MM.1S (cell line): Measurements from ENCODE around the gene SNX11.

Experiments
- DNase-seq: peaks from one replicate; pipeline ENCODE4 v3.0.0-alpha.2; 2015
- H2AFZ ChIP-seq: fragments of 300-600 bp; sonication (generic); 2 replicates; pipeline ENCODE4 v1.6.0; 2016; ENCODE audit warnings: antibody characterized with exemption, low read length
- H3F3A ChIP-seq: fragments of 300-600 bp; sonication (generic); 2 replicates; pipeline ENCODE4 v1.6.1; 2016; ENCODE audit warnings: mild to moderate bottlenecking, antibody characterized with exemption, low read length, moderate library complexity, mixed read lengths; ENCODE audit not compliant: insufficient read depth
- H3K27ac ChIP-seq: fragments of 300-600 bp; sonication (generic); 2 replicates; pipeline ENCODE4 v1.5.1; 2016; ENCODE audit warnings: mild to moderate bottlenecking, low read length
- H3K27me3 ChIP-seq: fragments of 300-600 bp; sonication (generic); replicated peaks from 2 replicates; pipeline ENCODE4 v1.6.0; 2016; ENCODE audit warnings: low read length; ENCODE audit not compliant: insufficient read depth
- H3K36me3 ChIP-seq: fragments of 300-600 bp; sonication (generic); replicated peaks from 2 replicates; pipeline ENCODE4 v1.6.1; 2016; ENCODE audit warnings: mild to moderate bottlenecking, low read length, mixed read lengths; ENCODE audit not compliant: insufficient read depth
- H3K4me1 ChIP-seq: fragments of 300-600 bp; sonication (generic); 2 replicates; pipeline ENCODE4 v1.6.1; 2016; ENCODE audit warnings: low read length, mixed read lengths
- H3K4me2 ChIP-seq: fragments of 300-600 bp; sonication (generic); 2 replicates; pipeline ENCODE4 v1.6.0; 2016; ENCODE audit warnings: low read depth, low read length
- H3K4me3 ChIP-seq: fragments of 300-600 bp; sonication (generic); 2 replicates; pipeline ENCODE4 v1.5.1; 2016; ENCODE audit warnings: low read length, mixed read lengths
- H3K79me2 ChIP-seq: fragments of 300-600 bp; sonication (generic); 2 replicates; pipeline ENCODE4 v1.6.1; 2016; ENCODE audit warnings: mixed run types, low read length, mixed read lengths
- H3K9ac ChIP-seq: fragments of 300-600 bp; sonication (generic); 2 replicates; pipeline ENCODE4 v1.6.1; 2016; ENCODE audit warnings: low read length, mixed read lengths
- H3K9me2 ChIP-seq: fragments of 300-600 bp; sonication (generic); replicated peaks from 2 replicates; pipeline ENCODE4 v1.6.1; 2016; ENCODE audit warnings: mild to moderate bottlenecking, low read length, mixed read lengths; ENCODE audit not compliant: insufficient read depth
- H3K9me3 ChIP-seq: fragments of 300-600 bp; sonication (generic); replicated peaks from 2 replicates; pipeline ENCODE4 v1.6.1; 2016; ENCODE audit warnings: mild to moderate bottlenecking, low read length, mixed read lengths; ENCODE audit not compliant: insufficient read depth
- H4K20me1 ChIP-seq: fragments of 300-600 bp; sonication (generic); 2 replicates; pipeline ENCODE4 v1.6.1; 2016; ENCODE audit warnings: mild to moderate bottlenecking, low read length, moderate library complexity, mixed read lengths; ENCODE audit not compliant: insufficient read depth
- CTCF ChIP-seq: fragments of 300-600 bp; sonication (generic); IDR thresholded peaks from 2 replicates; pipeline ENCODE4 v1.5.1; 2016; ENCODE audit warnings: antibody characterized with exemption, low read length, mixed read lengths
- EZH2 ChIP-seq: fragments of 300-600 bp; sonication (generic); optimal IDR thresholded peaks from 2 replicates; pipeline ENCODE3; 2017; ENCODE audit warnings: low read depth, mild to moderate bottlenecking, antibody characterized with exemption, low read length, mixed read lengths
- EZH2phosphoT487 ChIP-seq: fragments of 300-600 bp; sonication (generic); IDR thresholded peaks from 2 replicates; pipeline ENCODE4 v1.6.1; 2018; ENCODE audit warnings: antibody characterized with exemption, low read length

SNX11 gene

GRCh38 chr17:48107137-48108055, at the start of gene SNX11:
Gene SNX11 (plus strand): TSS chr17:48107766. CDS start chr17:48112044, 4,278 bp downstream.
- H3K27ac ChIP-seq, result peak within 1 kb of the TSS; percentile 76; the same call in 1 of the 2 replicates
- H4K20me1 ChIP-seq, result no peaks in the 10 kb centered on the region; the same call in 1 of the 2 replicates
- H3K27me3 ChIP-seq, result no peaks in the 10 kb centered on the region
- TF ChIP-seq CTCF (peak; percentile 15; the same call in 1 of the 2 replicates), EZH2phosphoT487 (no peak), EZH2 (no peak)
- peaks cover 5% of the 10 kb centered on the region; the same call in 1 of the 2 replicates for H3K4me1 ChIP-seq
- peaks cover 44% of the 10 kb centered on the region for H3K79me2 ChIP-seq
- H3K9me3 ChIP-seq, result no peaks in the 10 kb centered on the region
- H2AFZ ChIP-seq, result peak within 1 kb of the TSS; percentile 81
- H3F3A ChIP-seq, result peaks cover 21% of the 10 kb centered on the region
- H3K4me3 ChIP-seq, result peak within 1 kb of the TSS; percentile 83
- peak; percentile 91 for DNase-seq
- H3K4me2 ChIP-seq, result peak within 1 kb of the TSS; percentile 79
- no peaks in the 10 kb centered on the region for H3K36me3 ChIP-seq
- peak within 1 kb of the TSS; percentile 79 for H3K9ac ChIP-seq
- H3K9me2 ChIP-seq, result no peaks in the 10 kb centered on the region

GRCh38 chr17:48058393-48059124, 49.0 kb upstream of the SNX11 start:
- peaks cover 27% of the 10 kb centered on the region for H3K36me3 ChIP-seq
- H3K79me2 ChIP-seq, result peaks cover 80% of the 10 kb centered on the region
- H2AFZ ChIP-seq, result no peak overlapping the region
- no peaks in the 10 kb centered on the region for H3K27me3 ChIP-seq
- peaks cover 32% of the 10 kb centered on the region for H3K4me1 ChIP-seq
- TF ChIP-seq CTCF (no peak), EZH2 (no peak), EZH2phosphoT487 (no peak)
- no peak for DNase-seq
- 0 out of 2 replicates have a peak, but pooled peaks cover 4% of the 10 kb centered on the region for H3F3A ChIP-seq
- no peak overlapping the region for H3K9ac ChIP-seq
- H3K4me3 ChIP-seq, result no peak overlapping the region
- no peaks in the 10 kb centered on the region for H4K20me1 ChIP-seq
- no peak overlapping the region for H3K27ac ChIP-seq
- no peaks in the 10 kb centered on the region for H3K9me3 ChIP-seq
- H3K9me2 ChIP-seq, result no peaks in the 10 kb centered on the region
- no peak overlapping the region for H3K4me2 ChIP-seq

- no peaks in the 10 kb centered on the region for H4K20me1 ChIP-seq
- no peak overlapping the region for H3K4me3 ChIP-seq
- TF ChIP-seq CTCF (no peak), EZH2phosphoT487 (no peak), EZH2 (no peak)
- no peak overlapping the region for H3K27ac ChIP-seq
- H2AFZ ChIP-seq, result no peak overlapping the region
- peaks cover 28% of the 10 kb centered on the region for H3K4me1 ChIP-seq
- no peak for DNase-seq
- no peaks in the 10 kb centered on the region for H3K9me2 ChIP-seq
- no peaks in the 10 kb centered on the region for H3K9me3 ChIP-seq
- 0 out of 2 replicates have a peak, but pooled peaks cover 4% of the 10 kb centered on the region for H3F3A ChIP-seq
- H3K4me2 ChIP-seq, result no peak overlapping the region
- peaks cover 24% of the 10 kb centered on the region for H3K36me3 ChIP-seq
- peaks cover 74% of the 10 kb centered on the region for H3K79me2 ChIP-seq
- no peaks in the 10 kb centered on the region for H3K27me3 ChIP-seq
- H3K9ac ChIP-seq, result no peak overlapping the region
Observed at GRCh38 chr17:48059125-48059668, 48.4 kb upstream of the SNX11 start.
